CD8-positive, alpha-beta memory T cell (primary cell): Measurements from ENCODE around the gene RUFY4. TPM values are rescaled to one million over a fixed set of nuclear protein-coding genes. Genes with fewer than 3 reads are reported as not detected.

Source experiments
- CTCF ChIA-PET: fragments of 350-600 bp; sonication (Branson Sonifier 250); formaldehyde crosslinking; loops from one replicate; lab custom pipeline; 2021; ENCODE audit warnings: antibody characterized with exemption; lab: Charles Lee
- POLR2A ChIA-PET: fragments of 350-600 bp; sonication (Branson Sonifier 250); formaldehyde crosslinking; loops from one replicate; lab custom pipeline; 2021; ENCODE audit warnings: antibody characterized with exemption; lab: Charles Lee
- DNase-seq, 5 donors: peaks; one replicate each; pipeline versions ENCODE4 v3.0.0 to v3.0.0-alpha.2; 2020 to 2022; ENCODE audit warnings: mixed read lengths in 1 of 5
- H3K27ac ChIP-seq: one replicate; pipeline ENCODE4 v1.7.0; 2013; ENCODE audit warnings: low read depth, mild to moderate bottlenecking, low read length, moderate library complexity
- H3K27me3 ChIP-seq: 2 replicates; pipeline ENCODE4 v1.7.0; 2013; ENCODE audit warnings: low read length, mild to moderate bottlenecking; ENCODE audit not compliant: insufficient read depth, poor library complexity, severe bottlenecking
- H3K36me3 ChIP-seq: 2 replicates; pipeline ENCODE4 v1.7.0; 2013; ENCODE audit warnings: mild to moderate bottlenecking, low read length, moderate library complexity; ENCODE audit not compliant: insufficient read depth
- H3K4me1 ChIP-seq: 2 replicates; pipeline ENCODE4 v1.7.0; 2013; ENCODE audit warnings: mild to moderate bottlenecking, low read length, moderate library complexity; ENCODE audit not compliant: insufficient read depth
- H3K4me3 ChIP-seq: 2 replicates; pipeline ENCODE4 v1.7.0; 2013; ENCODE audit warnings: mild to moderate bottlenecking, low read length
- H3K9me3 ChIP-seq: 2 replicates; pipeline ENCODE4 v1.7.0; 2013; ENCODE audit warnings: mild to moderate bottlenecking, low read length
- H3K27ac Mint-ChIP-seq, 8 donors: one replicate each; pipeline ENCODE4 v1.8.0; 2020 to 2021; ENCODE audit warnings: mixed read lengths in 8 of 8, mild to moderate bottlenecking in 6 of 8, inconsistent platforms in 3 of 8, moderate library complexity in 3 of 8
- H3K27me3 Mint-ChIP-seq, 2 donors: one replicate each; pipeline ENCODE4 v1.8.0; 2020 to 2021; ENCODE audit warnings: mixed read lengths in 2 of 2, mild to moderate bottlenecking in 1 of 2, moderate library complexity in 1 of 2
- H3K36me3 Mint-ChIP-seq, 3 donors: one replicate each; pipeline ENCODE4 v1.8.0; 2020 to 2021; ENCODE audit warnings: mixed read lengths in 3 of 3, inconsistent platforms in 1 of 3, mild to moderate bottlenecking in 1 of 3
- H3K4me1 Mint-ChIP-seq, 3 donors: one replicate each; pipeline ENCODE4 v1.8.0; 2020 to 2021; ENCODE audit warnings: mixed read lengths in 3 of 3, inconsistent platforms in 1 of 3, mild to moderate bottlenecking in 1 of 3
- H3K4me3 Mint-ChIP-seq, 7 donors: one replicate each; pipeline ENCODE4 v1.8.0; 2020 to 2021; ENCODE audit warnings: mixed read lengths in 7 of 7, mild to moderate bottlenecking in 6 of 7, moderate library complexity in 4 of 7, inconsistent platforms in 2 of 7
- H3K9me3 Mint-ChIP-seq, 5 donors: one replicate each; pipeline ENCODE4 v1.8.0; 2020 to 2022; ENCODE audit warnings: mixed read lengths in 5 of 5, mild to moderate bottlenecking in 3 of 5, moderate library complexity in 2 of 5, inconsistent platforms in 1 of 5
- polyA plus RNA-seq: library from polyadenylated mRNA; unstranded; fragments of 300-500 nt; fragmentation: Illumina TruSeq; gene quantifications from one replicate; pipeline ENCODE4 v1.2.3, GENCODE V29; 2021
- total RNA-seq, 2 experiments: library from RNA; stranded (reverse); gene quantifications; one replicate each; pipeline ENCODE4 v1.2.3, GENCODE V29; 2021

Gene RUFY4
- total and polyA plus RNA-seq, 3 experiments from 2014 or later: not detected

DNA sequence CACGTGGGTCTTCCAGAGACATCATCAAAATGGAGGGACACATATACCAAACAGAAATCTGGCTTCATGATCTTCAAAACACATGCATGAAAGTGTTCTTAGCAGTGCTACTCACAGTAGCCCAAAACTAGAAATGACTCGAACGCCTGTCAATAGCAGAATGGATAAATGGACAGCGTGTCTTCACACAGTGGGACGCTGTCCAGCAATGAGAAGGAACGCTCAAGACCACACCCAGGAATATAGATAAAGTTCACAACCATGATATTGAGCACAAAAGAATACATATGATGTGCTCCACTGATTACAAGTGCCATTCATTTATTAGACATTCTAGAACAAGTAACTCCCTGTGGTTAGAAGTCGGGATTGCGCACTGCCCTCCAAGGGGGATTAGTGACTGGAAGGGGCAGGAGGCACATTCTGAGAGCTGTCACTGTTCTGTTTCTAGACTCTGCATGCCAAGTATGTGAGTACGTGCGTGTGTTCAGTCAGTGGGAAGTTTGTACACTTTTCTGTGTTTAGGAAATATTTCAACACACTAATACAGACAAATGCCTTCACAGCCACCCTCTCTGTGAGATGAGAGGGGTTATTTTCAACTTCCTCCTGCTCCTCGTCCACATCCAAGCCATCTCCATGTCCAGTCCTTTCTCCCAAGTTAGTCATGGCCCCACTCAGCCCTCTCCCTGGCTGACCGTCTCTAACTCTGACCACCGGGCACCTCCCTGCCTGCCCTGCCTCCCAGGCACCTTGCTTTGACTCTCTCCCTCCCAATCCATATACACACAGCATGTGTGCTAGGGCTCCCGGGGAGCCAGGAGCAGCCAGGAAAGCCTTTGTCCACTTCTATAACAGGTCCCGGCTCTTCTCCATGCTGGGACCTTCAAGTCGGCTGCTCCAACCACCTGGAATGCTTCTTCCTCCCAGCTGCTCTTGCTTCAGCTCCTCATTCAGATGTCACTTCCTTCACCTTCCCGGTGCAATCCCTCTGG lies 39.4 kb upstream of the RUFY4 start:
- Histone ChIP-seq H3K4me1 (peaks cover 7% of the 10 kb centered on the region), H3K36me3 (no peaks in the 10 kb centered on the region), H3K27ac (no peak overlapping the region), H3K4me3 (no peak overlapping the region), H3K27me3 (no peaks in the 10 kb centered on the region), H3K9me3 (no peaks in the 10 kb centered on the region)
- H3K4me3 Mint-ChIP-seq: no peak overlapping the region
- no peaks in the 10 kb centered on the region for H3K9me3 Mint-ChIP-seq
- peaks cover 0 to 7% (median 7%) of the 10 kb centered on the region in 3 donors for H3K4me1 Mint-ChIP-seq
- H3K27me3 Mint-ChIP-seq: peaks cover 0 to under 1% of the 10 kb centered on the region in 2 donors
- H3K36me3 Mint-ChIP-seq: no peaks in the 10 kb centered on the region
- CTCF ChIA-PET: no interaction called here
- POLR2A ChIA-PET: no interaction called here
- DNase-seq: peak in 1 of 5 donors; percentile 40
- H3K27ac Mint-ChIP-seq: no peak overlapping the region

DNA sequence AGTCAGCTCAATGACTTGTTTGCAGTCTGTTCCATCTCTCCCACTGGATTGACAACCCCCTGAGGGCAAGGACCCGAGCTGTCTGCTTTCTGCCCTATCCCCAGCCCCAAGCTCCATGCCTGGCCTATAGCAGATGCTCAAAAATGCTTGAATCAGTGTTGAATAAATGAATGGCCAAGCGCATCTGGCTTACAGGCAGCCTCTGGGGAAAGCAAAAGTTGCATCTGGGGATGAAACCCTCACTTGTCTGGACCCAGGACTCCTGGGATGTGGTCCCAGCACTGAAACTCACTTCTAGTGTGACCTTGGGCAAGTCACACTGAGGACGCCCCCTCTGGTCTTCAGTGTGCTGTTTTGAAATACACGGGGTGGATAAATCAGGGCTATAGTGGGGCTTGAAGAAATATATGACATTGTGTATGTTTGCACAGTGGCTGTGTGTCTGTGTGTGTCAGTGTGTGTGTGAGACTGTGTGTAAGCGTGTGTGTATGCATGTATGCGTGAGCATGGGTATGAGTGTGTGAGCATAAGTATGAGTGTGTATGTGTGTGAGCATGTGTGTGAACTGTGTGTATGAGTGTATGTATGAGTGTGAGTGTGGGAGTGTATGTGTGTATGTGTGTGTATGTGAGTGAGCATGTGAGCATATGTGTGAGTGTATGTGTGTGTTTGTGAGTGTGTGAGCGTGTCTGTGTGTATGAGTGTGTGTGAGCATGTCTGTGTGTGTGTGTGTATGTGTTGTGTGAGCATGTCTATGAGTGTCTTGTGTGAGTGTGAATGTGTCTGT lies 38.5 kb upstream of the RUFY4 start:
- H3K27me3 ChIP-seq: no peaks in the 10 kb centered on the region
- no peak overlapping the region for H3K4me3 ChIP-seq
- Mint-ChIP-seq H3K36me3 (no peaks in the 10 kb centered on the region), H3K4me1 (peaks cover 0 to 16% (median 11%) of the 10 kb centered on the region in 3 donors), H3K4me3 (no peak overlapping the region), H3K27ac (no peak overlapping the region), H3K9me3 (no peaks in the 10 kb centered on the region), H3K27me3 (peaks cover 0 to 2% of the 10 kb centered on the region in 2 donors)
- H3K36me3 ChIP-seq: no peaks in the 10 kb centered on the region
- no peak overlapping the region for H3K27ac ChIP-seq
- H3K9me3 ChIP-seq: no peaks in the 10 kb centered on the region
- ChIA-PET CTCF (no interaction called here), POLR2A (no interaction called here)
- H3K4me1 ChIP-seq: peaks cover 7% of the 10 kb centered on the region
- peak in 1 of 5 donors; percentile 11 for DNase-seq

DNA sequence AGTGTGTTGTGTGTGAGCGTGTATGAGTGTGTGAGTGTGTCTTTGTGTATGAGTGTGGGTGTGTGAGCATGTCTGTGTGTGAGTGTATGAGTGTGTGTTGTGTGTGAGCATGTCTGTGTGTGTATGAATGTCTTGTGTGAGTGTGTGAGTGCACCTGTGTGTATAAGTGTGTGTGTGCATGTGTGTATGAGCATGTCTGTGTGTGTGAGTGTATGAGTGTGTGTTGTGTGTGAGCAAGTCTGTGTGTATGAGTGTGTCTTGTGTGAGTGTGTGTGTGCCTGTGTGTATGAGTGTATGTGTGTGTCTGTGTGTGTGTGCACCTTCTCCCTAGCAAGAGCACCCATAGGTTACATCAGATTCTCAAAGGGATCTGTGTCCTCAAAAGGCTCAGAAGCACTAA lies 37.8 kb upstream of the RUFY4 start:
- Histone ChIP-seq H3K9me3 (no peaks in the 10 kb centered on the region), H3K36me3 (no peaks in the 10 kb centered on the region), H3K27me3 (no peaks in the 10 kb centered on the region), H3K27ac (no peak overlapping the region), H3K4me1 (peaks cover 7% of the 10 kb centered on the region), H3K4me3 (no peak overlapping the region)
- Mint-ChIP-seq H3K4me3 (no peak overlapping the region), H3K4me1 (peaks cover 0 to 17% (median 11%) of the 10 kb centered on the region in 3 donors), H3K27me3 (peaks cover 0 to 2% of the 10 kb centered on the region in 2 donors), H3K9me3 (no peaks in the 10 kb centered on the region), H3K27ac (no peak overlapping the region), H3K36me3 (no peaks in the 10 kb centered on the region)
- ChIA-PET CTCF (no interaction called here), POLR2A (no interaction called here)
- DNase-seq: no peak

DNA sequence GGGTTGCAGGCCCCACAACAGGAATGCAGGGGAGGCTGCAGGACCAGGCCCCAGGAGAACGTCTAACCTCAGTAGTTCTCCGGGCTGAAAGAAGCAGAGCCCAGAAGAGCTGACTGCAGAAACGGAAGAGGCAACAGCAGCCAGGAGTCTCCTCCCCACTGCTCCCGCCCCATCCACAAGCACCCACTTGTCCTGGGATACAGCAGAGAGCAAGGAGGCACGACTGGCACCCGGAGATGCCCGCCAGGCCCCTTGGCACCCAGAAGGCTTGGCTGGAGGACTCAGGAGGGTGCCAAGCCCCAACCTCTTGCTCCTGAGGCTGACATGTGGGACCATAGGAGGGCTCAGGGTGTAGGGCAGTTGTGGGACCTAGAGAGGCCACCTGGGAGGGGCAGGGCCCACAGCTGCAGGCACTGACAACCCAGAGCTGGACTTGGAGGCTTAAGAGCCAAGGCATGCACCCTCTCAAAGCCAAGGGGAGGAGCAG lies 37.2 kb upstream of the RUFY4 start:
- peak in 1 of 5 donors; percentile 24 for DNase-seq
- peak overlapping the region in 1 of 7 donors; percentile 20 for H3K4me3 Mint-ChIP-seq
- H3K9me3 ChIP-seq: no peaks in the 10 kb centered on the region
- H3K36me3 Mint-ChIP-seq: no peaks in the 10 kb centered on the region
- peak overlapping the region in 1 of 8 donors; percentile 77 for H3K27ac Mint-ChIP-seq
- peaks cover 7% of the 10 kb centered on the region for H3K4me1 ChIP-seq
- no peaks in the 10 kb centered on the region for H3K27me3 ChIP-seq
- H3K27ac ChIP-seq: no peak overlapping the region
- H3K27me3 Mint-ChIP-seq: peaks cover 0 to 2% of the 10 kb centered on the region in 2 donors
- ChIA-PET CTCF (interaction anchor here (2.0 kb wide), 1 partner anchor 246 kb away, joined by 9 read pairs; no protein-coding TSS in a partner anchor), POLR2A (no interaction called here)
- H3K9me3 Mint-ChIP-seq: no peaks in the 10 kb centered on the region
- no peak overlapping the region for H3K4me3 ChIP-seq
- no peaks in the 10 kb centered on the region for H3K36me3 ChIP-seq
- H3K4me1 Mint-ChIP-seq: peaks cover 0 to 20% (median 11%) of the 10 kb centered on the region in 3 donors

DNA sequence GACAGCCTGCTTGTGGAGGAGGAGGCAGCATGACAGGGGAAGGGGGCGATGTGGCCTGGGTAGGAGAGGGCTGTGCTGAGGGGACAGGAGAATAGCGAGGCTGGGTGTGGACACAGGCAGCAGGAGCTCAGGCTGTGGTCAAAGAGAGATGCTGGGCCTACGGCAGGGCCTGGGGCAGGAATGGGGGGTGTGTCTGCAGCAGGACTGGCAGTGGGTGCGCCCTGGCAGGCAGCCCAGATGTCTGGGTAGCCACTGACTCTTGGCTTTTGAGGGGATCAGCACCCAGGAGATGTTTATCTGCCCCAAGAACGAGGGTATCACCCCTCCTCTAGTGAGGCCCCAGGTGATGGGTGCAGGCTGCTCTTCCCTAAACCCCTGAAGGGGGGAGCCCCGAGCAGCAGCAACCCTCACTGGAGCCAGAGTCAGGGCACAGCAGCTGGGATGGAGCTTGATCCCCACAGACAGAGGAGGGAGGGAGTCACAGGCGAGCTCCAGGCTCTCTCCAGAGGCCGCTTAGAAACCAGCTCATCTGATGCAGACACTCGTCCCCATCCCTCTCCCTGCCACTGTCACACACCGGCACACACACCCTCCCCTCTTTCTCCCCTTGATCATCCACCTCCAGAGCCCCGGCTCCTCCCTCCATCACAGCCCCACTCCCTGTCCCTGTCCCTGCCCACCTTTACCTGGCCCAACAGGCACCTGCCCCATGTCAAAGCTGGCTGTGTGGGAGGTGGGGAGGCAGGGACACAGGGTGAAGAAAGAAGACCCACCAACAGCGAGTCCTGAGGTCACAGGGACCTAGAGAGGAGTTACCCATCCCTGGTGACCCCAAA lies 36.5 kb upstream of the RUFY4 start:
- no peaks in the 10 kb centered on the region for H3K9me3 ChIP-seq
- CTCF ChIA-PET: interaction anchor here (2.0 to 2.7 kb wide), 2 partner anchors 240 to 247 kb away, joined by 7 to 9 read pairs; no protein-coding TSS in a partner anchor
- H3K27ac ChIP-seq: no peak overlapping the region
- POLR2A ChIA-PET: no interaction called here
- H3K4me1 ChIP-seq: peaks cover 7% of the 10 kb centered on the region
- peak overlapping the region in 1 of 8 donors; percentile 72 for H3K27ac Mint-ChIP-seq
- H3K9me3 Mint-ChIP-seq: no peaks in the 10 kb centered on the region
- H3K4me1 Mint-ChIP-seq: peaks cover 0 to 20% (median 11%) of the 10 kb centered on the region in 3 donors
- DNase-seq: peak in 1 of 5 donors; percentile 35
- H3K27me3 ChIP-seq: no peaks in the 10 kb centered on the region
- peaks cover 2 to 3% of the 10 kb centered on the region in 2 donors for H3K27me3 Mint-ChIP-seq
- H3K36me3 ChIP-seq: no peaks in the 10 kb centered on the region
- peak overlapping the region in 2 of 7 donors; percentile 20 to 48 for H3K4me3 Mint-ChIP-seq
- H3K36me3 Mint-ChIP-seq: no peaks in the 10 kb centered on the region
- H3K4me3 ChIP-seq: no peak overlapping the region

DNA sequence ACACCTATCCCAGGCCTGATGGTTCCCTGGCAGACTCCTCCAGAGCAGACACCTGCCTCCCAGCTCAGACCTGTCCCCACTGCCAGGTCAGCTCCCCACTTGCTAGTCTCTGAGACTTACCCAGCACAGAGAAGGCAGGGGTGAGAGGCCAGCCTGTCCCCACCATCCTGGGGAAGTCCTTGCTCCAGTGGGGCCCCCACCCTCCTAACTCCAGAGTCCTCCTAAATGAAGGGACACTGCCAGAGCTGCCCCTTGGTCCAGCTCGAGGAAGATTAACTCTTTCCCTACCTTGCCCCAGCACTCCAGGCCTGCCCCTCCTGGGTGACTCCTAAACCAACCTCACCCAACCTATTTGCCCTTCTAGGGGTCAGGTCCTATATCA lies 35.9 kb upstream of the RUFY4 start:
- Mint-ChIP-seq H3K27me3 (peaks cover 2 to 7% of the 10 kb centered on the region in 2 donors), H3K4me1 (peaks cover 0 to 20% (median 11%) of the 10 kb centered on the region in 3 donors), H3K27ac (peak overlapping the region in 2 of 8 donors; percentile 8 to 28), H3K36me3 (no peaks in the 10 kb centered on the region), H3K4me3 (peak overlapping the region in 2 of 7 donors; percentile 32 to 48), H3K9me3 (no peaks in the 10 kb centered on the region)
- ChIA-PET POLR2A (no interaction called here), CTCF (interaction anchor here (2.0 to 2.7 kb wide), 2 partner anchors 241 to 247 kb away, joined by 7 to 9 read pairs; no protein-coding TSS in a partner anchor)
- DNase-seq: peak in 1 of 5 donors; percentile 19
- Histone ChIP-seq H3K4me3 (no peak overlapping the region), H3K27me3 (no peaks in the 10 kb centered on the region), H3K9me3 (no peaks in the 10 kb centered on the region), H3K4me1 (peaks cover 7% of the 10 kb centered on the region), H3K27ac (no peak overlapping the region), H3K36me3 (no peaks in the 10 kb centered on the region)
